GM10248 (cell line): ENCODE results near the gene HLF.

Experiments
- CTCF ChIA-PET: fragments of 300-600 bp; sonication (Branson Sonifier 250); formaldehyde crosslinking; extraction: SDS; loops from one replicate; lab custom pipeline; 2021; ENCODE audit warnings: antibody characterized with exemption; lab: Yijun Ruan, JAX
- POLR2A ChIA-PET: fragments of 350-650 bp; sonication (Branson Sonifier 250); formaldehyde crosslinking; extraction: SDS; loops from one replicate; lab custom pipeline; 2020; ENCODE audit warnings: antibody characterized with exemption; lab: Yijun Ruan, JAX
- DNase-seq: peaks from one replicate; pipeline ENCODE4 v3.0.0; 2012; ENCODE audit errors: extremely low spot score
- CTCF ChIP-seq: IDR thresholded peaks from 2 replicates; pipeline ENCODE4 v1.5.1; 2012; ENCODE audit warnings: mild to moderate bottlenecking, low read depth; ENCODE audit errors: extremely low read depth, missing control alignments, control extremely low read depth

The HLF gene

DNA sequence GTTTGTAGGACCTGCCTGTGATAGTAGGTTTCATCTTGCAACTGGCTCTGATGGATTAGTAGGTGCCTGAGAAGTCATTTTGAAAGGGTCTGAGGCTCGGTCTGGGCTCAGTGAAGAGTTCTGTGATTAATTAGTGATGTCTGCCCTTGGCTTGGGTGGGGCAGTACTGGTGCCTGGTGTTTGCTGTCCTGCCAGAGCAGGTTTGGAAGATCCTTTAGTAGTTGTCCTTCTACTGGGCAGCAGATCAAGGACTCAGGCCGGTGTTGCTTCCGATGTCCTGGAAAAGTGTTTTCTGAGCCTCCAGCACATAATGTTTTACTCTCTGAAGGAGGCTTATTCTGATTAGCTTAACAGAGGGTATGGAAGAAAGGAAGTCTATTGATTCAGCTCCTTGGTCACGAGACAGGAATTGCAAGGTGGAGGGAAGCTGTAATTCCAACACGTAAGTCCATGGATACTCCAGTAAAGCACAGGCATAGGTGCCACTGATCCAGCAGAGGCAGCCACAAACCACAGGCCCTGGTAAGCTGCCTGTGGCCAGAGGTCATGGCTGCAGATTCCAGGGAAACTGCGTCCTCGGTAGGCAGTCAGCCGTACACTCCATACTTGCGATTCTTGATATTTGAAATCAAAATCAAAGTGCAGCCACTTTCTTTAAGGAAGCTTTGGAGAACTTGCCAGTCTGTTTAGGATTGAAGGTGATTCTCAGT, 18.7 kb downstream of the HLF start:
- ChIA-PET CTCF (interaction anchor here (0.8 to 2.4 kb wide), 2 partner anchors 16 to 290 kb away, joined by 3 to 11 read pairs; no protein-coding TSS in a partner anchor), POLR2A (no interaction called here)

GRCh38 chr17:55284001-55284884, 19.5 kb downstream of the HLF start:
- ChIA-PET CTCF (interaction anchor here (0.8 to 2.4 kb wide), 2 partner anchors 17 to 291 kb away, joined by 3 to 11 read pairs; no protein-coding TSS in a partner anchor), POLR2A (no interaction called here)
- no peak for DNase-seq
- no peak for TF ChIP-seq CTCF

More for the DNA sequence above, 18.7 kb downstream of the HLF start:
- TF ChIP-seq CTCF: no peak
- DNase-seq: no peak

DNA sequence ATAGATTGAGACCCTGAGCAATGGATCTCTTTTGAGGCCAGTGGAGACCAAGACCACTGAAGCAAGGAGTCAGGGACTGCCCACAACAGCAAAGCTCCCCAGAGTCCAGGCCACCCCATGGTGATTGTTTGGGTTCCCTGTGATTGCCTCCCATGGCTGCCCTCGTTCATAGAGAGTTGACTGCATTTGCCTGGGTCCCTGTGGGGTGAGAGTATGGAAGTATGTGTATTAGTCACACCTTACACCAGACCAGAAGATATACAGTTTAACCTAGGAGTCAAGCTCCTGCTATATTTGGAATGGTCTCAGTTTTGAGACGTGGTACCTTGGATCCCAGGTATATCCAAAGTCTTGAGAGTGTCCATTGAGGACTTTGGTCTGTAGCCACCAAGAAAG, 20.2 kb downstream of the HLF start:
- no peak for TF ChIP-seq CTCF
- DNase-seq: no peak
- ChIA-PET POLR2A (no interaction called here), CTCF (interaction anchor here (1.5 to 2.4 kb wide), 2 partner anchors 35 to 292 kb away, joined by 3 to 11 read pairs; no protein-coding TSS in a partner anchor)

- POLR2A ChIA-PET: no interaction called here
- no peak for TF ChIP-seq CTCF
- CTCF ChIA-PET: interaction anchor here (1.5 to 2.0 kb wide), 2 partner anchors 36 to 292 kb away, joined by 3 to 7 read pairs; no protein-coding TSS in a partner anchor
- no peak for DNase-seq
These were observed 20.9 kb downstream of the HLF start for GRCh38 chr17:55285340-55286301.

GRCh38 chr17:55286681-55287589, 22.2 kb downstream of the HLF start:
- ChIA-PET CTCF (interaction anchor here (1.1 to 2.0 kb wide), 2 partner anchors 47 to 294 kb away, joined by 3 to 7 read pairs; no protein-coding TSS in a partner anchor), POLR2A (no interaction called here)
- DNase-seq: no peak
- TF ChIP-seq CTCF: no peak
